Fibroblast of mammary gland (primary cell): ENCODE measurements around the gene ACMSD.

ENCODE experiments used
- DNase-seq: peaks from one replicate; pipeline ENCODE4 v3.0.0-alpha.2; 2010; ENCODE audit warnings: low read depth
- H3K4me3 ChIP-seq: 2 replicates; pipeline ENCODE4 v1.5.1; 2011; ENCODE audit warnings: low read depth, mild to moderate bottlenecking, low read length, moderate library complexity; ENCODE audit not compliant: control insufficient read depth
- CTCF ChIP-seq: conservative IDR thresholded peaks from 2 replicates; pipeline ENCODE4 v1.5.1; 2011; ENCODE audit warnings: low read depth, low read length, inconsistent platforms; ENCODE audit not compliant: control insufficient read depth, insufficient read depth

The ACMSD gene

GRCh38 chr2:134936691-134937090, 98.3 kb downstream of the ACMSD start:
- H3K4me3 ChIP-seq = no peak overlapping the region
- DNase-seq = no peak

GRCh38 chr2:134943540-134943939, 105.1 kb downstream of the ACMSD start:
- no peak overlapping the region for H3K4me3 ChIP-seq
- no peak for DNase-seq
- no peak for TF ChIP-seq CTCF

More at GRCh38 chr2:134936691-134937090, 98.3 kb downstream of the ACMSD start:
- TF ChIP-seq CTCF = no peak

GRCh38 chr2:134944975-134945374, 106.6 kb downstream of the ACMSD start:
- no peak overlapping the region for H3K4me3 ChIP-seq
- DNase-seq = no peak
- no peak for TF ChIP-seq CTCF

- DNase-seq = no peak
- H3K4me3 ChIP-seq = no peak overlapping the region
- no peak for TF ChIP-seq CTCF
Observed at GRCh38 chr2:134946073-134946472, 107.7 kb downstream of the ACMSD start.

- H3K4me3 ChIP-seq = no peak overlapping the region
- no peak for DNase-seq
- no peak for TF ChIP-seq CTCF
Observed at GRCh38 chr2:134949981-134950708, 111.7 kb downstream of the ACMSD start.

GRCh38 chr2:134950886-134951285, 112.5 kb downstream of the ACMSD start:
- H3K4me3 ChIP-seq = no peak overlapping the region
- DNase-seq = no peak
- TF ChIP-seq CTCF = no peak
